Stimulated activated CD8-positive, alpha-beta memory T cell treated with anti-CD3 and anti-CD28 coated beads, Interleukin-12 subunit alpha, Interleukin-12 subunit beta, amount 100 ng/mL, for 24 hours (primary cell): ENCODE results near the gene CAPNS2.

Source experiments
- DNase-seq: peaks from one replicate; pipeline ENCODE4 v3.0.0-alpha.2; 2020; ENCODE audit errors: extremely low read depth

Gene CAPNS2

GRCh38 chr16:55566432-55567175, at the start of gene CAPNS2:
CAPNS2 (plus strand) TSS chr16:55566684; CDS start chr16:55566757, 73 bp downstream.
- DNase-seq, result no peak

- DNase-seq, result no peak
Measured at GRCh38 chr16:55521792-55522191, 44.7 kb upstream of the CAPNS2 start.

GRCh38 chr16:55526441-55526840, 40.0 kb upstream of the CAPNS2 start:
- no peak for DNase-seq

DNA sequence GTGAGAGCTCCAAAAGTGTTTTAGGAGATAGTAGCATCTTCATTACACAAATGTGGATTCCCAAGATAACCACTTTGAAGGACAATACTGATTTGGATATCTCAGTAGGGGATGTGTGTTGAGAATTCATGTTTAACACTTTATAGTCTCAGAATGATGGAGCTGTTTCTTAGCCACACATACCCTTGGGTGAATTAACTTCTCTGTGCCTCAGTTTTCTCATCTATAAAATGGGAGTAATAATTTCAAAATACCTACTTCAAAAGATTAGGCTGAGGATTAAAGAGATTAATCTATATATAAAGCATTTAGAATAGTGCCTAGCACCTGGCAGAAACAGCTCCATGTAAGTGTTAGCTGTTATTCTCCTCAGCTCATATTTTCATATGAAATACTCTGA, 38.6 kb upstream of the CAPNS2 start:
- no peak for DNase-seq

GRCh38 chr16:55529018-55529417, 37.5 kb upstream of the CAPNS2 start:
- DNase-seq, result no peak

DNA sequence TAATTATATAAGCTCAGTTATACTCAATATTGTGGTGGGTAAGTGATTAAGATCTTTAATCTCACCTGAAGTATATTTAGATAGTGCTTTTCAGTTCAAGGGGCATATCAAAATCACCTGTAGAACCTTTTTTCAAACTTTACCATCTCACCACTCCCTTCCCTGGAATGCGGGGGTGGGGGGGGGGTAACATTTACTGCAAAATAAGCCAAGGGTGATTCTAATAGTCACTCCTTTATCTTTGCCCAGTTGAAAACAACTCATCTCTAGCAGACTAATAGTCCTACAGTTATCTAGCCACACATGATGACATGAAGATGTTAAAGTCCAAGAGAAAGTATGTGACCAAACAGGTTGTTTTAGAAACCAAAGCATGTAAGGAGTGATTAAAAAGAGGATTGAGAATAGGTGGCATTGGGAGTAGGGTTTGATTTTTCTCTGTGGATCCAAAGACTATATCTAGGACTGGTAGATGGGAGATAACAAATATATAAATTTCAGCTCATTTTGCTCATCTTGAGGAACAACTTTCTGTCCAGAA, 36.1 kb upstream of the CAPNS2 start:
- DNase-seq, result no peak

DNA sequence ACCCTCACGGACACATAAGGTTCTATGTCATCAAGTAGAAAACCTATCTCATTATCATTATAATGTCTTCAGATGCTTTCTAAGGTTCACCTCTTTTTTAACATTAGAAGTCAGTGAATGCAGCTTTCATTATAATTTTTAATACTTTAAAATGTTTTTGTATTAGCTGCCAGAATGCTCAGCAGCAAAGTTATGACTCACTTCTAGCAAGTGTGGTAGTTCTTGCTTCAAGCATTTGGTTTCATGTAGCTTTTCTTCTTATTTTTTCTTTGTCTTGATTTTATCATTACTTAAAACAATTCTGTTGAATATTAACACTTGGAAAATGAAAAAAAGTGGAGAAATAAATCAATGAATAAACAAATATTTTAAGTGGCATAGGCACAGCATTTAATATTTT, 34.3 kb upstream of the CAPNS2 start:
- no peak for DNase-seq

- no peak for DNase-seq
Measured at GRCh38 chr16:55534756-55535155, 31.7 kb upstream of the CAPNS2 start.

- no peak for DNase-seq
Measured at GRCh38 chr16:55539049-55539448, 27.4 kb upstream of the CAPNS2 start.

DNA sequence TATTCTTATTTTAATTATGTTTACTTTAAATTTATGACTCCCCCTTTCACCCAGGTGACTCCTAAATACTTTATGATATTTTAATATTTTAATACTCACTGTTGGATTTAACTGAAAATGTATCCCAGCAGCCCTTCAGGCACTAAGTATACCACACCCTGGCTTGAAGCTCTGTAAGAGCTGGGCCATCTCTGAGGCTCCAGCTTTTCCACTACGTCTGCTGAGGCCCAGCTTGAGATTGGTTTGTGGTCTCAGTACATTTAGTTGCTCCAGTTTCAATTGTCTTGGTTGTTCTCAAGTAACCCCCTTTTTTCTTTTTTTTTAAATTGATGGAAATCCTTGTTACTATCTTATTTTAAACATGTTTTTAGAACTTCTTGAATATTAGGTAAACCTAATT, 27.0 kb upstream of the CAPNS2 start:
- no peak for DNase-seq

GRCh38 chr16:55540221-55540620, 26.3 kb upstream of the CAPNS2 start:
- no peak for DNase-seq

DNA sequence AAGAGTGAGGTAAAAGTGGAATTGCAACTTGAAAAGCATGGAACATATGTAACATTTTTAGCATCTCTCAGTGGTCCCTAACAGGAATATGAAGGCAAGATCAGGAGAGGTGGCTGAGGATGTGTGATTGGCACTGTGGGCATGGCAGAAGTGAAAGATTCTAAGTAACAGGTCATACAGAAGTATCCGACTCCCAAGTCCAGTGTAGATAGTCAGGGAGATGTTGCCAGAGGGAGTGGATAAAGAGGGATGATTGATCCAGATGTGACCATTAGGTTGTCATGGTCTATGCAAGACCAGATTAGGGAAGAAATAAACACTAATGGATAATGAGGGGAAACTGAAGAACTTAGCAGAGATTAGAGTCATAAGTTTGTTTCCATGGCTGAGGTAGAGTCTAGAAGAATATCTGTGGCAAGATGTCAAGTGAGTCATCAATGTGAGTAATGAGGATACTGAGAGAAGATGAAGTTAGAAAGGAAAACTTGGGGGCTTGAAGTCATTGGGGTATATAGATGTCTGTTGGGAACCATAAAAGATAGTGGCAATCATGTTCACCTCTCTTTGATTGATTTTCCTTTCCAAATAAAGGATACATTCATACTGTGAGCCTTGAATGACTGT, 23.9 kb upstream of the CAPNS2 start:
- no peak for DNase-seq

- no peak for DNase-seq
Measured at GRCh38 chr16:55543472-55543871, 23.0 kb upstream of the CAPNS2 start.

DNA sequence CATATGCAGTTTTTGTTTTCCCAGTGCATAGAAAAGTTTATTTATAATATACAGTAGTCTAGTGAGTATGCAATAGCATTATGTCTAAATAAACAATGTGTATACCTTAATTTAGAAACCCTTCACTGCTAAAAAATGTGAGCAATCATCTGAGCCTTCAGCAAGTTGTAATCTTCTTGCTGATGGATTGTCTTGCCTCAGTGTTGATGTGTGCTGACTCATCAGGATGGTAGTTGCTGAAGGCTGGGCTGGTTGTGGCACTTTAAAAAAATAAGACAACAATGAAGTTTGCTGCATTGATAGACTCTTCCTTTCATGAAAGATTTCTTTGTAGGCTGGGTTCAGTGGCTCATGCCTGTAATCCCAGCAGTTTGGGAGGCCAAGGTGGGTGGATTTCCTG, 13.9 kb upstream of the CAPNS2 start:
- DNase-seq, result no peak

GRCh38 chr16:55555436-55555835, 11.0 kb upstream of the CAPNS2 start:
- no peak for DNase-seq

DNA sequence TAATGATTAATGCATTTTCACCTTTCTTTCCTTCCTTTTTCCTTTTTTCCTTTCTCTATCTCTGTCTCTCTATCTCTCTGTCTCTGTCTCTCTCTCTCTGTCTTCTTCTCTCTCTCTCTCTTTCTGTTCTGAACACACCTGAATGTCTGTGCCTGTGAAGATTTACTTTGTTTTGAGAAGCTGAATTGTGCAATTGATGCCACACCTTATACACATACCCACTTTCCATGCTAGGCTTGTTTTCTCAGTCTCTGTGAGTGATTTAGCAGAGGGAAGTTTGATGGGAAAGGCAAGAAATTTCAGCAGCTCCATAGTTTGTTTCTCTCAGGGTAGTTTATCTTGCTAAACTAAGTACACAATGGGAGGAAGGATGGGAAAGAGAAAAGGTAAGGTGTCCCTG, 9.3 kb upstream of the CAPNS2 start:
- DNase-seq, result no peak

DNA sequence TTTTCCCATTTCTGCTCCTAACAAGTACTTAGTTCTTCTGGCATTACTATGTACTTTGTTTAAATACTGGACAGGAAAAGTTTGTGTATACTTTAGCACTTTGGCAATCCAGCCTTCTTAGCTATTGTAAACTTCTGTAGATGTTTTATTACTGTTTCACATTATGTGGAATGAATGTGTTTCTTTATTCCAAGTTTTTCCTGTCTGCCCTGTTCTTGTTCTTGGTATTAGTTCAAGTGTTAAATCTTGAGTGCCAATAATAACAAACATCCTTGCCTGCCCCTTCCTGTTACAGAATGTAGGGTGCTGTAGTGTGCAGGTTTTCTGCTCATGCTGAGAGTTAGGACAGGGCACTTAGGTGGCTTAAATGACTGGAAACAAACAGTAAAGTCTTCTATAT, 7.3 kb upstream of the CAPNS2 start:
- DNase-seq, result no peak

DNA sequence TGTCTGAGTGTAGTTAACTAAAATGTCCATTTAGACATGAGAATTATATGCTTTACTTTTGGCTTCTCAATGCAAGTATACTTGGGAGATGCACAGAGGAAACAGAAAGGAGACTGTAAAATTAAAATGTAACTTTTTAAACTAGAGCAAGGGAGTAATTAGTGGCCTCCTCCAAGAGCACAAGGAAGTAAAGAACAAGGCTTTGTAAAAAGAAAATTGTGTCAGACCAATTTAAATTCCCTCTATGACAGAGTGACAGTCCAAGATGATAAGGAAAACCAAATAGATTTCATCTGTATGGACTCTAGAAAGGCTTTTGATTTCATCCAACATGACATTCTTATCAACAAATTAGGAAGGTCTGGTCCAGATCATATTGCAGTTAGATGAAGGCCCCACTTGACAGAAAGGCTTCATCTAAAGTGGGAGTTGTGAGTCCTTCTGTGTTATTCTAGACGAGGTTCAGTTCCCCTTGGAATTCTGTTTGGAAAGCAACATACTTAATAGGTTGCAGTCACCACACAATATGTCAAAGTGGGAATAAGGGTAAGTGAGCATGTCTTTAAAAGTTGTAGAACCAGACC, 6.5 kb upstream of the CAPNS2 start:
- no peak for DNase-seq

GRCh38 chr16:55561319-55561848, 5.1 kb upstream of the CAPNS2 start:
- no peak for DNase-seq

DNA sequence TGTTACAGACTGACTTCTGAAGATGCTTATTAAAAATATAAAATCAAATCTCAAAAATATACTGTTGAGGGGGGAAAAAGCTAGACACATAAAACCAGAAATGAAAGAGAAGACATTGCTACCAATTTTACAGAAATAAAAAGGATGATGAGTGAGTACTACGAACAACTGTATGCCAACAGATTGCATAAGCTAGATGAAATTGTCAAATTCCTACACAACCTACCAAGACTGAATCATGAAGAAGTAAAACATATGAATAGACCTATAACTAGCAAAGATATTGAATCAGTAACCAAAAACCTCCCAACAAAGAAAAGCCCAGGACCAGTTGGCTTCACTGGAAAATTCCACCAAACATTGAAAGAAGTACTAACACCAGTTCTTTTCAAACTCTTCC, 3.5 kb upstream of the CAPNS2 start:
- no peak for DNase-seq

DNA sequence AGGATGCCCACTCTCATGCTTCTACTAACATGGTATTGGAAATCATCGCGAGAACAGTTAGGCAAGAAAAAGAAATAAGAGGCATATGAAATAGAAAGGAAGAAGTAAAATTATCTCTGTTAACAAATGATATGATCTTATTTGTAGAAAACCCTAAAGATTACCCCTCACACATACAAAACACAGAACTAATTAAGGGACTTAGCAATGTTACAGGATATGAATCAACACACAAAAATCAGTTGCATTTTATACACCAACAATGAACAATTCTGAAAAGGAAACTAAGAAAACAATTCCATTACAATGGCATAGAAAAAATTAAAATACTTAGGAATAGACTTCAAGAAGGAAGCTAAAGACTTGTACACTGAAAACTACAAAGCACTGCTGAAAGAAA, 2.7 kb upstream of the CAPNS2 start:
- DNase-seq, result no peak

DNA sequence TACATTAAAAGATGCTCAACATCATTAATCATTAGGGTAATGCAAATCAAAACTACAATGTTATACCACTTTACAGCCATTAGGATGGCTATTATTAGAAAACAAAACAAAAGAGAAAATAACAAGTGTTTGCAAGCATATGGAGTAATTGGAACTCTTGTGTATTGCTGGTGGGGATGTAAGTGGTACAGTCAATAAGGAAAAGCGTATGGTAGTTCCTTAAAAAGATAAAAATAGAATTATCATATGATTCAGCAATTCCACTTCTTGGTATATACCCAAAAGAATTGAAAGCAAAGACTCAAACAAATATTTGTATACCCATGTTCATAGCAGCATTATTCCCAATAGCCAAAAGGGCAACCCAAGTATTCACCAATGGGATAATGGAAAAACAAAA, 1.4 kb upstream of the CAPNS2 start:
- DNase-seq, result no peak

DNA sequence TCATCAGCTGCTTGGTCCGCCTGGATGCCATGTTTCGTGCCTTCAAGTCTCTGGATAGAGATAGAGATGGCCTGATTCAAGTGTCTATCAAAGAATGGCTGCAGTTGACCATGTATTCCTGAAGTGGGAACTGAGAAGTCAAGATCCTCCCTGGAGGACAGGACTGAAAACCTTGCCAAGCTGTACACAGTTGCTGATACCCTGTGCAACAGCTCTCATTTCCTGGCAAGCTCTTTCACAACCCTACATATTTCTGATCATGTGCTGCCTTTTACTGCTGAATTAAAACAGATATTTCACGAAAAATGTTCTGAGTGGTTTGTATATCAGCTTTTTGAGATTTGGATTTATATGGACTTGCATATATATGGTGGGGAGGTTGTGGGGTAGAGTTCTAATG, 898 bp downstream of the CAPNS2 start:
- DNase-seq, result no peak
